OCI-LY1 (cell line): Measurements from ENCODE around the gene ERBB4.

Experiments
- H2AFZ ChIP-seq: fragments of 200-600 bp; sonication (generic), shearing (Covaris generic); 2 replicates; pipeline ENCODE4 v1.6.0; 2014; ENCODE audit warnings: antibody characterized with exemption, mild to moderate bottlenecking, low read length
- H3F3A ChIP-seq: fragments of 200-600 bp; sonication (generic), shearing (Covaris generic); 2 replicates; pipeline ENCODE4 v1.6.0; 2014; ENCODE audit warnings: mild to moderate bottlenecking, antibody characterized with exemption, low read length, moderate library complexity; ENCODE audit not compliant: insufficient read depth
- H3K27ac ChIP-seq: fragments of 200-600 bp; sonication (generic); 2 replicates; pipeline ENCODE4 v1.5.1; 2014; ENCODE audit warnings: low read length, mixed run types, mild to moderate bottlenecking, low read depth; ENCODE audit not compliant: poor library complexity, severe bottlenecking
- H3K27me3 ChIP-seq: fragments of 200-600 bp; sonication (generic); 2 replicates; pipeline ENCODE4 v1.6.0; 2014; ENCODE audit warnings: antibody characterized with exemption, mild to moderate bottlenecking, low read length, moderate library complexity; ENCODE audit not compliant: insufficient read depth
- H3K36me3 ChIP-seq: fragments of 200-600 bp; sonication (generic); 2 replicates; pipeline ENCODE4 v1.6.1; 2014; ENCODE audit warnings: mild to moderate bottlenecking, antibody characterized with exemption, low read length, moderate library complexity, mixed read lengths; ENCODE audit not compliant: insufficient read depth
- H3K4me1 ChIP-seq: fragments of 200-600 bp; sonication (generic); 2 replicates; pipeline ENCODE4 v1.5.1; 2014; ENCODE audit warnings: mild to moderate bottlenecking, low read length, moderate library complexity; ENCODE audit not compliant: insufficient read depth, severe bottlenecking
- H3K4me2 ChIP-seq: fragments of 200-600 bp; sonication (generic), shearing (Covaris generic); 2 replicates; pipeline ENCODE4 v1.6.1; 2014; ENCODE audit warnings: low read length
- H3K4me3 ChIP-seq: fragments of 200-600 bp; sonication (generic); 2 replicates; pipeline ENCODE4 v1.5.1; 2014; ENCODE audit warnings: low read length, low read depth, mild to moderate bottlenecking, mixed read lengths; ENCODE audit not compliant: poor library complexity, severe bottlenecking
- H3K79me2 ChIP-seq: fragments of 200-600 bp; shearing (Covaris generic); 2 replicates; pipeline ENCODE4 v1.6.1; 2016; ENCODE audit warnings: mixed run types, low read length, mixed read lengths; ENCODE audit not compliant: insufficient read depth
- H3K9ac ChIP-seq: fragments of 200-600 bp; sonication (generic), shearing (Covaris generic); 2 replicates; pipeline ENCODE4 v1.6.1; 2014; ENCODE audit warnings: mild to moderate bottlenecking, low read length, mixed read lengths
- H3K9me2 ChIP-seq: fragments of 200-600 bp; sonication (generic), shearing (Covaris generic); 2 replicates; pipeline ENCODE4 v1.6.1; 2014; ENCODE audit warnings: low read depth, mild to moderate bottlenecking, low read length, mixed read lengths
- H3K9me3 ChIP-seq: fragments of 200-600 bp; shearing (Covaris generic); 2 replicates; pipeline ENCODE4 v1.6.1; 2014; ENCODE audit warnings: low read length, mixed read lengths
- H4K20me1 ChIP-seq: fragments of 200-600 bp; sonication (generic), shearing (Covaris generic); 2 replicates; pipeline ENCODE4 v1.6.0; 2016; ENCODE audit warnings: mild to moderate bottlenecking, low read length; ENCODE audit not compliant: insufficient read depth
- EZH2 ChIP-seq: fragments of 200-600 bp; sonication (generic), shearing (Covaris generic); IDR thresholded peaks from 2 replicates; pipeline ENCODE4 v1.8.0; 2017; ENCODE audit warnings: borderline replicate concordance, mixed run types, mild to moderate bottlenecking, antibody characterized with exemption, low read length, moderate library complexity, mixed read lengths
- TF ChIP-seq, protein P1 (sequence below): fragments of 200-600 bp; sonication (generic), shearing (Covaris generic); IDR thresholded peaks from 2 replicates; pipeline ENCODE4 v1.5.1; 2017; ENCODE audit warnings: mild to moderate bottlenecking, antibody characterized with exemption, low read length, moderate library complexity, mixed read lengths

ERBB4 gene

DNA sequence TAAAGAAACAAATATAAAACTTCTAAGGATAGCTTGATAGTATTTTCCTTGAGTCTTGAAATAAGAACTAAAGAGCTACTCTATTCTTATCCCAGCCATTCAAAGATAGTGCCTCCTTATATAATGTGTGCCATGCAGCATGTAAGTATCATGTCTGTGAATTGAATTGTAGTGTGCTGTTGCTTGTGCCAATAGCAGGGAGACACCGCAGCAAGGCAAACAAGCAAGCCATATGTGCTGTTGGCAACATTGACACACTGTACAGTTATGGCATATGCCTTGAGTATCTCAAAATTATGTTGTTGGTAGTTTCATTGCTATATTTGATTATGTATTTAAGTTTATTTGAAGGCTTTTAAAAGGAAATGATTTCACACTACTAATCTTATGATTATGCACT lies 58.2 kb downstream of the ERBB4 start:
- Histone ChIP-seq H3K9me2 (no peaks in the 10 kb centered on the region), H3K4me2 (no peak overlapping the region), H3K27me3 (no peaks in the 10 kb centered on the region), H3K79me2 (no peaks in the 10 kb centered on the region), H3K36me3 (no peaks in the 10 kb centered on the region), H3K9ac (no peak overlapping the region), H3F3A (no peaks in the 10 kb centered on the region), H3K4me1 (no peaks in the 10 kb centered on the region), H3K27ac (no peak overlapping the region), H4K20me1 (no peaks in the 10 kb centered on the region), H3K4me3 (no peak overlapping the region), H2AFZ (no peak overlapping the region), H3K9me3 (no peaks in the 10 kb centered on the region)
- TF ChIP-seq, protein P1, sequence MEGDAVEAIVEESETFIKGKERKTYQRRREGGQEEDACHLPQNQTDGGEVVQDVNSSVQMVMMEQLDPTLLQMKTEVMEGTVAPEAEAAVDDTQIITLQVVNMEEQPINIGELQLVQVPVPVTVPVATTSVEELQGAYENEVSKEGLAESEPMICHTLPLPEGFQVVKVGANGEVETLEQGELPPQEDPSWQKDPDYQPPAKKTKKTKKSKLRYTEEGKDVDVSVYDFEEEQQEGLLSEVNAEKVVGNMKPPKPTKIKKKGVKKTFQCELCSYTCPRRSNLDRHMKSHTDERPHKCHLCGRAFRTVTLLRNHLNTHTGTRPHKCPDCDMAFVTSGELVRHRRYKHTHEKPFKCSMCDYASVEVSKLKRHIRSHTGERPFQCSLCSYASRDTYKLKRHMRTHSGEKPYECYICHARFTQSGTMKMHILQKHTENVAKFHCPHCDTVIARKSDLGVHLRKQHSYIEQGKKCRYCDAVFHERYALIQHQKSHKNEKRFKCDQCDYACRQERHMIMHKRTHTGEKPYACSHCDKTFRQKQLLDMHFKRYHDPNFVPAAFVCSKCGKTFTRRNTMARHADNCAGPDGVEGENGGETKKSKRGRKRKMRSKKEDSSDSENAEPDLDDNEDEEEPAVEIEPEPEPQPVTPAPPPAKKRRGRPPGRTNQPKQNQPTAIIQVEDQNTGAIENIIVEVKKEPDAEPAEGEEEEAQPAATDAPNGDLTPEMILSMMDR: no peak
- no peak for TF ChIP-seq EZH2

DNA sequence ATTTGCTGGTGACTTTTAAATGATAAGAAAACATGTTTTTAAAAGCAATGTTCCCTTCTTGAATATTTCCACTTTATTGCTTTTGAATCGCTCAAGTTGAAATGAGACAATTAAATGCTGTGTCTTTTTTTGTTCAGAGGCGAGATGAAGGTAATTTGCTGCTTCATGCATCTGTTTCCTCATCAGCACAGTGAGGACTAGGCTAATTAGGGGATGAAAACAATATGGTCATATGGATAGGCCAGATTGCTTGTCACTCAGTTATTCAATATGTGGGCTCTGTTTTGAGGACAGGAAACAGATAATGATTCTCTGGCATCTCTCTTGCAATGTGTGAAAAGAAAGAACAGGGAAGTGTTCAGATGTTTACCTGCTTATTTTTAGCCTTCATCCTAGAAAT lies 61.0 kb downstream of the ERBB4 start:
- no peaks in the 10 kb centered on the region for H3K27me3 ChIP-seq
- H3K9me2 ChIP-seq: no peaks in the 10 kb centered on the region
- H3K9me3 ChIP-seq: no peaks in the 10 kb centered on the region
- no peak overlapping the region for H2AFZ ChIP-seq
- no peaks in the 10 kb centered on the region for H3F3A ChIP-seq
- H3K4me1 ChIP-seq: no peaks in the 10 kb centered on the region
- no peak overlapping the region for H3K4me2 ChIP-seq
- no peak overlapping the region for H3K27ac ChIP-seq
- no peak overlapping the region for H3K4me3 ChIP-seq
- no peaks in the 10 kb centered on the region for H3K36me3 ChIP-seq
- no peak for TF ChIP-seq EZH2
- TF ChIP-seq, protein P1: no peak
- H3K79me2 ChIP-seq: no peaks in the 10 kb centered on the region
- H4K20me1 ChIP-seq: no peaks in the 10 kb centered on the region
- no peak overlapping the region for H3K9ac ChIP-seq

DNA sequence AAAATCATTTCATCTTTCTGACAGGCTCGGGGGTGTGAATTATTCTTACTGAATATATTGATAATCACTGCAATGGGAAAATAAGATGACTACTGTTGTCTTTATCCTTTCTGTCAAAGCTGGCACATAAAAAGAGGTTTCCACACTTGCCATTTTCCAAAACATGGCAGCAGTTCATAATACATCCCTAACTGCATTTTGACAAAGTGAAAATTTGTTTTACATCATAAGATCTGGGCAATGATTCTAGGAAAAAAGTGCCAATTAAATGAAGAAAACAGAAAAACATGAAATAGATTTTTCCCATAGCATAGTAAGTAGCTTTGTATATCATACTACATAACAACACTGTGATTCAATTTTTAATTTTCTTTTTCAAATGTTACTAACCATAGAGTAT lies 65.4 kb downstream of the ERBB4 start:
- Histone ChIP-seq H3K9ac (no peak overlapping the region), H3K36me3 (no peaks in the 10 kb centered on the region), H3K27me3 (no peaks in the 10 kb centered on the region), H3K27ac (no peak overlapping the region), H3K4me3 (no peak overlapping the region), H3F3A (no peaks in the 10 kb centered on the region), H3K9me3 (no peaks in the 10 kb centered on the region), H3K79me2 (no peaks in the 10 kb centered on the region), H3K9me2 (0 out of 2 replicates have a peak, but pooled peaks cover 2% of the 10 kb centered on the region), H4K20me1 (no peaks in the 10 kb centered on the region), H3K4me1 (no peaks in the 10 kb centered on the region), H3K4me2 (no peak overlapping the region), H2AFZ (no peak overlapping the region)
- TF ChIP-seq, protein P1: no peak
- no peak for TF ChIP-seq EZH2
